PC-3 (cell line): ENCODE results near the gene CARD19.

Source experiments
- CTCF ChIP-seq: fragments of 300-600 bp; sonication (generic); conservative IDR thresholded peaks from 2 replicates; pipeline ENCODE4 v1.5.1; 2017; ENCODE audit warnings: antibody characterized with exemption, low read depth, mild to moderate bottlenecking, low read length
- EZH2 ChIP-seq: fragments of 300-600 bp; sonication (generic); IDR thresholded peaks from one replicate; pipeline ENCODE4 v1.6.1; 2017; ENCODE audit warnings: antibody characterized with exemption, mild to moderate bottlenecking, low read length; ENCODE audit not compliant: unreplicated experiment

GRCh38 chr9:93088656-93089015, 7.4 kb upstream of the CARD19 start:
- TF ChIP-seq CTCF (no peak), EZH2 (no peak)
